NCI-H82 treated with DMSO at 0.1 percent for 48 hours (cell line): Measurements from ENCODE around the gene KMT2C.
A peak's percentile ranks its signal among the peaks of the same experiment; 100 is the strongest.
"Not testable (repeated sequence)": the region's sequence is repeated elsewhere in the genome, so short reads cannot be mapped to it uniquely, and the experiment has no call there.

ENCODE experiments used
- DNase-seq: peaks from one replicate; lab custom pipeline; 2025; ENCODE audit not compliant: unreplicated experiment; lab: John Stamatoyannopoulos, UW

KMT2C gene

DNA sequence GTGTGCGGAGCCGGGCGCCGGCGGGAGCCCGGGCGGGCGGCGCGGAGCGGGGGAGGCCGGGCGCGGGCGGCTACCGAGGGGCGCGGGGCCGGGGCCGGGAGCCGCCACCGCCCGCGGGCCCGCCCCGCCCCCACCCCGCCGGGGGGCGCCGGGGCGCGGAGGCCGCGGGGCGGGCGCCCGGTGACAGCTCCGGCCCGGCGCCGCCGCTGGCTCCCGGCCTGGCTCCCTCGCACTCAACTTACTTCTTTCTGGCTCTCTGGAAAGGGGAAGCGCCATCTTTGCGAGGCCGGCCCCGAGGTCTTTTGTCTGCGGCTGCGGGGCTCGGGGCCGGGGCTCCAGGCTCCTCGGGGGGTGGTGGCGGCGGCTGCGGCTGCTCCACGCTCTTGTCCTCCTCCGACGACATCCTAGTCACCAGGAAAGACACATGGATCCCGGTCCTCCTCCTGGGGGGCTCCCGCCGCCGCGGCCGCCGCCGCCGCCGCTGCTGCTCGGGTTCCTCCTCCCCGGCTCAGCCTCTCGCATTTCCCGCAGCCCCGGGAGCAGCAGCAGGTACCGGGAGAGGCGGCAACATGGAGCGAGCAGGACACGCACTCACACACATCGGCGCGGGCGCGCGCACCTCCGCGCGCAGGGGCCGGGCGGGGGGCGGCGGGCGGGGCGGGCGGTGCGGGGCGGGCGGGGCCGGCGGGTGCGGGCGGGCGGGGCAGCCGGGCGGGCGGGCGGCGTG lies at the start of gene KMT2C:
TSS of gene KMT2C (minus strand) at position 620 of the 727 bp plus-strand sequence. CDS start at position 403, 217 bp downstream.
- DNase-seq = no peak

DNA sequence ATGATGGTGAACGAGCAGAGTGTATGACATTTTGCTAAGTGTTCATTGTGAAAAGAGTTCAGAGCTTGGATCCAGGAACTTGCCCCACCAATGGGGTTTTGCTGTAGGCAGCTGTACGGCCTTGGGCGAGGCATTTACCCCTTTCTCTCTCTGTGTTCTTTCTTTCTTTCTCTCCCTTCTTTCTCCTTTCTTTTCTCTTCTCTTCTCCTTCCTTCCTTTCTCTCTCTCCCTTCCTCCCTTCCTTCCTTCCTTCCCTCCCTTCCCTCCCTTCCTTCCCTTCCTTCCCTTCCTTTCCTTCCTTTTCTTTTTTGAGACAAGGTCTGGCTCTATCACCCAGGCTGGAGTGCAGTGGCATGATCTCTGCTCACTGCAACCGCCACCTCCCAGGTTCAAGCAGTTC lies 45.3 kb upstream of the KMT2C start:
- no peak for DNase-seq

DNA sequence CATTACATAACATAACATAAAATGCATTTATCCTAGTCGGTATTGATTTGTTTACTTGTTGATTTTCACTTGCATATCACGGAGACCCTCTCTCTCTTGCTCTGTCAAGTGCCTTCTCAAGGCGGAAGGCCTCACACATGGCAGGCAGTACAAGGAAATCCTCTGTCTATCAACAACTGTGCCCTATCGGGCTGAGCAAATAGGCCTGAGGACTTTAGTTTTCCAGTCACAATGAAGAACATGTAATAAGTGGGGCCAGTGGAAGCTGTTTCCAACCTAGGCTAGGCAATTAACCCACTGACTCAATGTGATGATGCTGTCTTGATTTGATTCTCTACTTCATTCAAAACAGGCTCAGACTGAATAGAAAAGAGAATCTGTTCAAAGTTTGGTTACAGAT lies 44.9 kb upstream of the KMT2C start:
- DNase-seq = no peak

DNA sequence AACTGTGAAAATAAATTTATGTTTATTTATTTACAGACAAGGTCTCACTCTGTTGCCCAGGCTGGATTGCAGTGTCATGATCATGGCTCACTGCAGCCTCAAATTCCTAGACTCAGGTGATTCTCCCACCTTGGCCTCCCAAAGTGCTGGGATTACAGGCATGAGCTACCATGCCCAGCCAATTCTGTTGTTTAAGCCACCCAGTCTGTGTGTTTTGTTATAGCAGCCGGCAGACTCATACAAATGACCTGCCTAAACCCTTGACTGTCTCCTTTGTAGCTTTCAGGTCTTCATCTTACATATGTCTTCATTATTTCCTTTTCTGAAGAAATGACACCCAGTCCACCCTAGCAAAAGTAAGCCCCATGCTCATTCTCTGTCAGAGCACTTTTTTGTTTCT lies 43.8 kb upstream of the KMT2C start:
- DNase-seq = no peak

DNA sequence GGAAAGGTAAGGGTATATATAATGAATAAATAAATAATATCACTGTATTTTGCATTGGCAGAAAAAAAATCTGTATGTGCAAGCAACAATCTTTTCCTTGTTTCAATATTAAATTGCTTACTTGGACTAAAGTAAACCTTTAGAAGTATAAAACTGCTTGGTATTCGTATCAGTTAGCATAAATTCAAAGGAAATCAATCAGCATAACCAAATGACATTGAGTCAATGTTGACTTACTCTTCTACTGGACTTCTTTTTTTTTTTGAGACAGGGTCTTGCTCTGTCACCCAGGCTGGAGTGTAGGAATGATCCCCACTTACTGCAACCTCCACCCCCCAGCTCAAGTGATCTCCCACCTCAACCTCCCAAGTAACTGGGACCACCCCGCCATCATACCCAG lies 42.3 kb upstream of the KMT2C start:
- DNase-seq = no peak

DNA sequence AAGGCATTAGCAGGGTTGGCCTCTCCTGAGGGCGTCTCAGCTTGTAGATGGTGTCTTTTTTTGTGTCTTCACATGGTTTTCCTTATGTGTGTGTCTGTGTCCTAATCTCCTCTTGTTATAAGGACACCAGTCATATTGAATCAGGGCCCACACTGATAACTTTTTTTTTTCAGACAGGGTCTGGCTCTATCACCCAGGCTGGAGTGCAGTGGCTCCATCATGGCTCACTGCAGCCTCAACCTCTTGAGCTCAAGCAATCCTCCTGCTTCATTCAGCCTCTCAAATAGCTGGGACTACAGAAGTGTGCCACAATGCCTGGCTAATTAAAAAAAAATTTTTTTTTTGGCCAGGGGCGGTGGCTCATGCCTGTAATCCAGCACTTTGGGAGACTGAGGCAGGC lies 41.3 kb upstream of the KMT2C start:
- DNase-seq = no peak

DNA sequence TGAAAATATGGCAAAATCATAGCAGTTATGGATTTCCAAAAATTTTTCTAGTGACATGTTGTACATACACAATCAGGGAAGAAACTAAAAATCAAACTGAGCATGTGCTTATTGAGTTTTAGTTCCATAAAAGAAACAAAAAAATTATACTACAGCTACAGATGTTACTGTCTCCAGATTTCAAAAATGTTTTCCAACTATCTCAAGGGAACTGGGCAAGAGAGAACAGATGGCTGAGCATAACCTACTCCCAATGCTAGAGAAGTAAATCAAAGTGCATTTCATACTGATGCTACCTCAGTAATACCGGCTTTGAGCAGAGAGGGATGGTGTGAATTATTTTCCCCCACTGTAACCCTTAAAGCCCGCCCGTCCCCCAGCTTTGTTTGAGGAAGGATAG lies 40.7 kb upstream of the KMT2C start:
- DNase-seq = no peak

DNA sequence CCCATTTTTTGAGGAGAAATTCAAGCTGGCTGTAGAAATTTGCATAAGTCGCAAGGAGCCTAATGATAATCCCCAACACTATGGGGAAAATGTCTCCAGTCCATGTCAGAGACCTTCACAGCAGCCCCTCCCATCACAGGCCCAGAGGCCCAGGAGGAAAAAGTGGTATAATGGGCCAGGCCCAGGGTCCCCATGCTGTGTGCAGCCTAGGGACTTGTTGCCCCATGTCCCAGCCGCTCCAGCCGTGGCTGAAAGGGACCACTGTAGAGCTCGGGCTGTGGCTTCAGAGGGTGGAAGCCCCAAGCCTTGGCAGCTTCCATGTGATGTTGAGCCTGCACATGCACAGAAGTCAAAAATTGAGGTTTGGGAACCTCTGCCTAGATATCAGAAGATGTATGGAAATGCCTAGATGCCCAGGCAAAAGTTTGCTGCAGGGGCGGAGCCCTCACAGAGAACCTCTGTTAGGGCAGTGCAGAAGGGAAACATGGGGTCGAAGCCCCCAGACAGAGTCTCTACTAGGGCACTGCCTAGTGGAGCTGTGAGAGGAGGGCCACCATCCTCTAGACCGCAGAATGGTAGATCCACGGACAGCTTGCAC lies 35.3 kb upstream of the KMT2C start:
- DNase-seq = not testable (repeated sequence)

DNA sequence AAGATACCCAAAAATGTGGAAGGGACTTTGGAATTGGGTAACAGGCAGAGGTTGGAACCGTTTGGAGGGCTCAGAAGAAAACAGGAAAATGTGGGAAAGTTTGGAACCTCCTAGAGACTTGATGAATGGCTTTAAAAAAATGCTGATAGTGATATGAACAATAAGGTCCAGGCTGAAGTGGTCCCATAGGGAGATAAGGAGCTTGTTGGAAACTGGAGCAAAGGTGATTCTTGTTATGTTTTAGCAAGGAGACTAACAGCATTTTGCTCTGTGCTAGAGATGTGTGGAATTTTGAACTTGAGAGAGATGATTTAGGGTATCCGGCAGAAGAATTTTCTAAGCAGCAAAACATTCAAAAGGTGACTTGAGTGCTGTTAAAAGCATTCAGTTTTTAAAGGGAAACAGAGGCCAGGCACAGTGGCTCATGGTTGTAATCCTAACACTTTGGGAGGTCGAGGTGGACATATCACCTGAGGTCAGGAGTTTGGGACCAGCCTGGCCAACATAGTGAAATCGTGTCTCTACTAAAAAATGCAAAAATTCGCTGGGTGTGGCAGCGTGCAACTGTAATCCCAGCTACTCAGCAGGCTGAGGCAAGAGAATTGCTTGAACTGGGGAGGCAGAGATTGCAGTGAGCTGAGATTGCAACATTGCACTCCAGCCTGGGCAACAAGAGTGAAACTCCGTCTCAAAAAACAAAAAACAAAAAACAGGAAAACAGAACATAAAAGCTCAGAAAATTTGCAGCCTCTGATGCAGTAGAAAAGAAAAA lies 34.6 kb upstream of the KMT2C start:
- DNase-seq = not testable (repeated sequence)

DNA sequence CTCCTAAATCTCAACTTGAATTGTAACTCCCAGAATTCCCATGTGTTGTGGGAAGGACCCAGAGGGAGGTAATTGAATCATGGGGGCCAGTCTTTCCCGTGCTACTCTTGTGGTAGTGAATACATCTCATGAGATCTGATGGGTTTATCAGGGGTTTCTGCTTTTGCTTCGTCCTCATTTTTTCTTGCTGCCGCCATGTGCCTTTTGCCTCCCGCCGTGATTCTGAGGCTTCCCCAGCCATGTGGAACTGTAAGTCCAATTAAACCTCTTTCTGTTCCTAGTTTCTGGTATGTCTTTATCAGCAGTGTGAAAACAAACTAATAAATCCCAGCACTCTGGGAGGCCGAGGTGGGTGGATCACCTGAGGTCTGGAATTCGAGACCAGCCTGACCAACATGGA lies 33.8 kb upstream of the KMT2C start:
- DNase-seq = not testable (repeated sequence)

DNA sequence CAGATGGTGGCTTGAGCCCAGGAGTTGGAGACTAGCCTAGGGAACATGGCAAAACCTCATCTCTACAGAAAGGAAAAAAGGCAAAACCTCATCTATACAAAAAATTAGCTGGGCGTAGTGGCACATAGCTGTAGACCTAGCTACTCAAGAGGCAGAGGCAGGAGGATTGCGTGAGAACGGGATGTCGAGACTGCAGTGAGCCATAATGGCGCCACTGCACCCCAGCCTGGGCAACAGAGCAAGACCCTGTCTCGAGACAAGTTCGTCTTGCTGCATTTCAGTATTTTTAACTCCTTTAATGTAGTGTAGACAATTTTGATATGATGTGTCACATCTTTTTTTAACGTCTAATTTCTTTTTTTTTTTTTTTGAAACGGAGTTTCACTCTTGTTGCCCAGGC lies 31.4 kb upstream of the KMT2C start:
- DNase-seq = no peak

DNA sequence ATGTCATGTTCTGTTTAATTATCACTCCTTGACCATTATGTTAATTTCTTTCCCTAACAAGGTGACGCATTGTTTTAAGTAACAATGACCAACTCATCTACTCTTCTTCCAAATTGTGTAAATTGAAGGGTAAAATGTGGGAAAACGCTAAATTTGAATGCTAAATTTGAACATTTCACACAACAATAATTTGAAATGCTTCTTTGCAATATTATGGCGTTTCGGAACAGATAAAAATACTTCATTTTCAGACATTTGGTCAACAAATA lies 29.2 kb upstream of the KMT2C start:
- no peak for DNase-seq

DNA sequence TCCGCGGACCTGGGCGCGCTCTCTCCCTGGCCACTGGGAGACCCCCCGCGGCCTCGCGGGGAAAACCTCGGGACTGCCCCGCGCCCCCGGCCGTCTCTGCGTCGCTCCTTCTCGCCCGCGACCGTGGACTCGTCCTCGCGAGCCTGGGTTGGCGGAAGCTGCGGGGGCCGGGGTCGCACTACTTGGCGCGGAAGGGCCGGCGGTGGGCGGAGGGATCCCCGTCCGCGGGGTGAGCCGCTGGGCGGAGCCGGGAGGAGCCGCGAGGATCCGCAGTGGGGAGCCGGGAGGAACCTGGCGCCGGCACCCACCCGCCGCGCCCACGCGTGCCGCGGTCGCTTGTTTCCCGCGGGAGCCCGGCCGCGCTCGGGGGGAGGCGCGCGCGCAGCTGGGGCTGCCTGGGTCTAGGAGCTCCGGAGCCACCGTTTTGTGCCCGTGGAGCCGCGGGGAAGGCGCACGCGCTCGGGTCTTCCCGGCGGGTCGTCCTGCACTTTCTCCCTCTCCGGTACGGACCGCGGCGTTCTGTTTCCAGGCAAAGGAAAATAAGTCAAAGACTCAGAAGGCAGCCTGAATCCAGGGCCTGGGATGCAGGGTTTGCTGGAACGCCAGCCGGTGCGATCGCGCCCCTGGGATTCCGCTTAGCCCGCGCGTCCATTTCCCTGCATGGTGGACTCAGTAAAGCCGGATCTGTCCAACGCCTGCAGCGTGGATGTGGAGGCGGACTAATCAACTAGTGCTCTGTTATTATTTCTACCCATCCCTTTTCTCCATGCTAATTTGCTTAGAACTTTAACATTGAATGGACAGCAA lies 28.7 kb upstream of the KMT2C start:
- DNase-seq = no peak

DNA sequence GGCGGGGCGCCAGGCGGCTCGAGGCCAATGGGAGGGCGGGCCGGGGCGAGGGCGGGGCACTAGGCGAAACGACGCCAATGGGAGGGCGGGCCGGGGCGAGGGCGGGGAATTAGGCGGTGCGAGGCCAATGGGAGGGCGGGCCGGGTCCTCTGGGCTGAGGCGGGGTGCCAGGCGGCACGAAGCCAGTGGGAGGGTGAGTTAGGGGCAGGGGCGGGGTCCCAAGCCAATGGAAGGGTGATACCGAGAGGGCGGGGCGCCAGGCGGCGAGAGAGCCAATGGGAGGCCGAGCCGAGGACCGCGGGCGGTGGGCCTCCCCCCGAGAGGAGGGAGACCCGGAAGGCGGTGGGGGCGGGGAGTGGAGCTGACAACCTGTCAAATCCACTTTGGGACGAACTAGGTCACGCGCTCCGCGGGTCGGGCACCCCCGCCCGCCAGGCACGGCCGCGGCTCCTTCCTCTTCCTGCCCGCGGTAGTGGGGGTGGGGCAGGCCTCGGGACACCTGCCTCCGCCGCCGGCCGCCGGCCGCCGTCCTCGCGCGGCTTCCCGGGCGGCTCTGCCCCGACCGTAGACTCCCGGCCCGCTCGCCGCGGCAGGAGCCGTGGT lies 28.0 kb upstream of the KMT2C start:
- peak; percentile 96 for DNase-seq

DNA sequence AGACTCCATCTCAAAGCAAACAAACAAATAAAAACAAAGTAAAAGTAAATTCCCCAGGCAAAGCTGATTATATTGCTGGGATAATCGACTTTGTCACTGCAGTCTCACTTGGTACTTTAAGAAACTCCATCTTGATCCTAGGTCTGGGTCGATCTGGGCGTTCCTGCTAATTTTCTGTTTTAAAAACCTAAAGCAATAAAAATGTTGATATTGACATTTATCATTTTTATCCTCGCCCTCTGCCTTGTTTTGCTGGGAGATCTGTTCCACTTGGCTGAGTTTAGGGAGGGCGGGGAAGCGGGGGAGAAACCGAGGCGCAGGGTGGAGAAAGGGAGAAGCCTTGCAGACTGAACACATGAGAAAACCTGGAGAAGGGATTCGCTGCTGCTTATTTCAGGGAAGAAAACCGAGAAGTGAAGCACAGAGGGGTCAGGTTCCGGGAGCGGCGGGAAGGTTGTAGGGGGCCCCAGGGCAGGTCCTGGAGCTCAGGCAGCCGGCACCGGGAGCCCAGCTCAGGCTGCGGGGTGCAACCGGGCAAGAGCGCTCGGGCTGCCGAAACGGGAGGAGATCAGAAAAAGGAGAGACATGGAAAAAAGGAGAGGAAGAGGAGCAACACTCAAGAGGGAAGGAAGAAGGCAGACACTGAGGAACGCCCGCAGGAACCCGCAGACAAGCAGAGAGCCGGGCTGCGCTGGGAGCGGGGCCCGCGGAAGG lies 27.3 kb upstream of the KMT2C start:
- DNase-seq = peak; percentile 34

DNA sequence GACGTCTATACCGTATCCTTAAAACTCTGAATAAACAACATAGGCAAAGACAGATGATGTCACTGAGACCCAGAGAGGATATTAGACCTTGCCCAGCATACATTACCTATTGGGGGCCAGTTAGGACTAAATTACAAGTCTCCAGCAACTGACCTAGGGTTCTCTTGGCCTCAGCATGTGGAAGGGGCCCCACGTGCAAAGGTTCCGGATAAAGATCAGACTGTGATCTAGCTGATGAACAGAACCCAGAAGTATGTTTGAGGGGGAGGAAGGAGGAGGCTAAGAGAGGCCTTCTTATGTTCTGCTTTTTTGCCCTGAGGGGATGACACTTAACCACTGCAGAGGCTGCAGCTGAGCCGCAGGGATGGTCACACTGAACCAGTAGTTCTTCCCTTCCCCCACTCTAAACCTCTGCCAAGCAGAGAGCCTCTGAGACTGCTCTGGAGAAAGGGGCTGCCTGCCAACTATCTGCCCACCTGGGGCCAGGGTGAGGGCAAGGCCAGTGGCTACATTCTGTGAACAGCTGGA lies 24.0 kb upstream of the KMT2C start:
- DNase-seq = no peak

DNA sequence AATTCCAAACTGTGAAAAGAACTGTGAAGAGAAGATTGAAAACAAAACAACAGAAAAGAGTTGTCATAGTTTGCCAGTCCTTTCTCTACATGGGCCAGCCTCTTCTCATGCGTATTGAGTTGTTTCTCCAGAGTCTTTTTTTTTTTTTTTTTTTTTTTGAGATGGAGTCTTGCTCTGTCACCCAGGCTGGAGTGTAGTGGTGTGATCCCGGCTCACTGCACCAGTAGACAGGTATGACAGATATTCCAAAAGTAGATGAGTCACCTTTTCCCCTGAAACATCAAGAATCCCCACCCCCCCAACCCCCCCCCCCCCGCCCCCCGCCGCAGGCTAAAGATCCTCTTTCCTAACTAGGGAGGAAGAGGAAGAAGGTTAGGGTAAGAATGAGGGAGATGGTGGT lies 15.6 kb upstream of the KMT2C start:
- no peak for DNase-seq

DNA sequence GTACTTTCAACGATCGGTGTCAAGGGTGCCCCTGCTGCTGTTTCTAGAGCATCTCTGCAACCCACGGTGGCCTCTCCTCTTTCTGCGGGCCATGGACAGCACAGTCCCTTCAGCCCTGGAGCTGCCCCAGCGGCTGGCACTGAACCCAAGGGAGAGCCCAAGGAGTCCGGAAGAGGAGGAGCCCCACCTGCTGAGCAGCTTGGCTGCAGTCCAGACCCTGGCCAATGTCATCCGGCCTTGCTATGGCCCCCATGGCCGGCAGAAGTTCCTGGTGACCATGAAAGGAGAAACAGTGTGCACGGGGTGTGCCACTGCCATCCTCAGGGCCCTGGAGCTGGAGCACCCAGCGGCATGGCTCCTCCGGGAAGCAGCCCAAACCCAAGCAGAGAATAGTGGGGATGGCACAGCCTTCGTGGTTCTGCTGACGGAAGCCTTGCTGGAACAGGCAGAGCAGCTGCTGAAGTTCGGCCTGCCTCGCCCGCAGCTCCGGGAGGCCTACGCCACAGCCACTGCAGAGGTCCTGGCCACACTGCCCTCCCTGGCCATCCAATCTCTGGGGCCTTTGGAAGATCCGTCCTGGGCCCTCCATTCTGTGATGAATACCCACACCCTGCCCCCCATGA lies 9.7 kb upstream of the KMT2C start:
- DNase-seq = not testable (repeated sequence)

DNA sequence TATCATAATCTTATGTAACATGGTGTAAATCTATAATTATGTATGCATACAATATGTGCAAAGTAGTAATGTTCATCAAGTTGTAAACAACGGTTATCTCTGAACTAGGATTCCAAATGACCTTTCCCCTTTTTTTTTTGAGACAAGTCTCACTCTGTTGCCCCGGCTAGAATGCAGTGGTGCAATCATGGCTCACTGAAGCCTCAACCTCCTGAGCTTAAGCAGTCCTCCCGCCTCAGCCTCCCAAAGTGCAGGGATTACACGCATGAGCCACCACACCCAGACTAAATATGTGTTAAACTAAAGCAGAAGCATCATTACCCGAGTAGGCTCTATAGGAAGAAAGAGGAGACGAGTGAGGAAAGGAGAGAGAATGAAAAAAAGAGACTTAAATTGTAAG lies 7.8 kb upstream of the KMT2C start:
- DNase-seq = no peak

DNA sequence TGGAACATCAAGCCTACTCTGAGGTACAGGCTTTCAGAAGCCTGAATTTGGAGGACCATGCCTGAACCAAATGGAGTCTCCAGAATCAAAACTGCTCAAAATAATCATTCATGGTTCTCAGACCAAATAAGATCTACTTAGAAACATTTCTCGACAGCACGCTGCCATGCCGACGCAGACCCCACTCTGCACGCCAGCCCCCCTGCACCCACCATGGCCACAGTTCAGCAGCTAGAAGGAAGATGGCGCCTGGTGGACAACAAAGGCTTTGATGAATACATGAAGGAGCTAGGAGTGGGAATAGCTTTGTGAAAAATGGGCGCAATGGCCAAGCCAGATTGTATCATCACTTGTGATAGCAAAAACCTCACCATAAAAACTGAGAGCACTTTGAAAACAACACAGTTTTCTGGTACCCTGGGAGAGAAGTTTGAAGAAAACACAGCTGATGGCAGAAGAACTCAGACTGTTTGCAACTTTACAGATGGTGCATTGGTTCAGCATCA lies 6.6 kb upstream of the KMT2C start:
- no peak for DNase-seq
